GM18502 (cell line): Measurements from ENCODE around the gene ATP2B2.

ENCODE experiments used
- ATAC-seq: cut with Tn5 transposase; IDR thresholded peaks from one replicate; pipeline ENCODE4 v1.9.1; 2021; ENCODE audit warnings: mild to moderate bottlenecking; ENCODE audit not compliant: unreplicated experiment, poor library complexity

The ATP2B2 gene

GRCh38 chr3:10353160-10353559 is 152.2 kb downstream of the ATP2B2 start:
- no peak for ATAC-seq

GRCh38 chr3:10352146-10352911 is 153.1 kb downstream of the ATP2B2 start:
- ATAC-seq: no peak

- no peak for ATAC-seq
Observed at GRCh38 chr3:10351013-10351735, 154.2 kb downstream of the ATP2B2 start.

GRCh38 chr3:10350324-10350985 is 154.9 kb downstream of the ATP2B2 start:
- ATAC-seq: no peak

GRCh38 chr3:10349801-10350200 is 155.6 kb downstream of the ATP2B2 start:
- ATAC-seq: no peak

- ATAC-seq: no peak
Observed at GRCh38 chr3:10348404-10348721, 157.0 kb downstream of the ATP2B2 start.

GRCh38 chr3:10347648-10348403 is 157.6 kb downstream of the ATP2B2 start:
- ATAC-seq: no peak

- no peak for ATAC-seq
Observed at GRCh38 chr3:10345911-10346310, 159.5 kb downstream of the ATP2B2 start.

- no peak for ATAC-seq
Observed at GRCh38 chr3:10344944-10345575, 160.3 kb downstream of the ATP2B2 start.

GRCh38 chr3:10344147-10344943 is 161.0 kb downstream of the ATP2B2 start:
- ATAC-seq: no peak

GRCh38 chr3:10343526-10343925 is 161.9 kb downstream of the ATP2B2 start:
- ATAC-seq: no peak

GRCh38 chr3:10342781-10343180 is 162.6 kb downstream of the ATP2B2 start:
- ATAC-seq: no peak

GRCh38 chr3:10341901-10342398 is 163.4 kb downstream of the ATP2B2 start:
- no peak for ATAC-seq

GRCh38 chr3:10340476-10340875 is 164.9 kb downstream of the ATP2B2 start:
- ATAC-seq: no peak

- ATAC-seq: no peak
Observed at GRCh38 chr3:10340046-10340445, 165.3 kb downstream of the ATP2B2 start.

GRCh38 chr3:10339376-10339955 is 165.9 kb downstream of the ATP2B2 start:
- ATAC-seq: no peak

GRCh38 chr3:10338591-10339353 is 166.6 kb downstream of the ATP2B2 start:
- no peak for ATAC-seq

- no peak for ATAC-seq
Observed at GRCh38 chr3:10338164-10338470, 167.3 kb downstream of the ATP2B2 start.
